HG03095 (cell line): ENCODE data around the gene LIPC.

Experiments used
- ATAC-seq: cut with Tn5 transposase; IDR thresholded peaks from one replicate; pipeline ENCODE4 v1.9.1; 2021; ENCODE audit warnings: moderate library complexity; ENCODE audit not compliant: unreplicated experiment

Gene LIPC

DNA sequence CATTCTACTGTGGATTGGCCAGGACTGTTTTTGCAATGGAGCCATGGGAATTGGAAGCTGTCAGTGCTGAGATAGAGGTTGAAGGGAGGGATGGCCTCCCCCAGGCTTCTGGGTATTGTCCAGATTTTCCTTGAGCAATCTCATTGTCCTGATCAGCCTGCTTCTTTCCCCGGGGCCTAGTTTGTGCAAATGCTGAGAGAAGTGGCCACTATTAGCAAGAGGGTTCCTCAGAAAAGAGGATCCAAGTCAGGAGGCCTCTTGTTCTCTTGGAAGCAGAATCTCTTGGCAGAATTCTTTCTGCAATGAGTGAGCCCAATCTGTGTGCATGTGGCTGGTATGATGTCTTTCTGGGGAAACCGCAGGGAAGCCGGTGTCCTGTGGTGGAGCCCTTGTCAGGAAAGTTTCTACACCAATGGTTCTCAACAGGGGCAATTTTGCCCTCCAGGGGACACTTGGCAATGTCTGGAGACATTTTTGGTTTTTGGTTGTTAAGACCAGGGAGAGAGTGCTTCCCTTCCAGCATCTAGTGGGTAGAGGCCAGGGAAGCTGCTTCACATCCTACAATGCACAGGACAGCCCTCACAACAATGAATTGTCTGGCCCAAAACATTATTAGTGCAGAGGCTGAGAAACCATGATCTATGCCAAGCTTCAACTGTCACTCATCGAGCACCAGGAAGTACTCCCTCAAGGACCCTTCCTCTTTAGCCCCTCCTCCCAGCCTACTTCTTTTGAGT, 2.0 kb downstream of the LIPC start:
- no peak for ATAC-seq

DNA sequence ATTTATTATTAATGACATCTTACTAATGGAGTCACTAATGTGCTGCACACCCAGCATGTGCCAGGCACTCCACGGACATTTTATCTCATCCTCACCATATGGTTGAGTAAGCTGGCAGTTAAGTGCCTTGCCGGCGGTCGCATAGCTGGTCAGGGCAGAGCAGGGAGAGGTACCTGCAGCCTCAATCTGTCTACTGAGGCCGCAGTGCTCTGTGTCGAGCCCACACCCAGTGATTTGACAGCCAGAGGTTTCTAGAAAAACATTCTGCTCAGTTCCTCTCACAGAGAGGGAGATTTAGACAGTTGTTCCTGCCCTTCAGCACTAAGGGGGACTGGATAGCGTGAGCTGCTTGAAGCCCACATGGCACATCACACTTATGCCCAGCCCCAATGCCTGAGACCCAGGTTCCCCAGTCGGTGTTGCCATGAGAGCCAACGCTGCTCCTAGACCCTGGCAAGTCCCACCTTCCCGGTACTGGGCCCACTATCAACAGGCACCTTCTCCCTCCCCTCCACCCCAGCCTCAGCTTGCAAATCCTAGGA, 2.6 kb downstream of the LIPC start:
- no peak for ATAC-seq

GRCh38 chr15:58436552-58436951, 4.8 kb downstream of the LIPC start:
- no peak for ATAC-seq

DNA sequence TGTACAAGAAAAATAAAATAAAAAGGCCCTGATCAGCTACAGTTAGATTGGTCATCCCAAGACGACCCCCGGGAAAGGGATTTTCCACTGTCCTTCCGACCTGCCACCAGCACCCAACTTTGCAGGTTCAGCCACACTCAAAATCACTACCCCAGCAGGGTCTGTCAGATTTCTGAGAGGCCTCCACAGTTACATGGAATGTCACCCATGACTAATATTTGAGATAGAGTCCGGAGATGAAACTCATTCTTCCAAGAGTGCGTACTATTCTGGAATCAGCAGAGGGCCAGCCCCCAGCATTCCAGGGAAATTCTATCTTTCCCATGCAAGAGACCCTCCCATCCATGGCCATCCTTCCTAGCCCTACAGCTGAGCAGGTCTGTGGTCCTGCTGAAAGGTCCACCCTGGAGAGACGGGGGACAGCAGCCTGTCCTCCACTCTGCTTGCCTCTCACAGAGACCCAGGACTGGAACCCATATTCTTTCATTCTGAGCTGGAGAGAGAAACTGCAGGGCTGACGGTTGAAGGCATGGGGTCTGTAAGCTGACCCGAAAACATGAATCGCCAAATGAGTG, 5.8 kb downstream of the LIPC start:
- ATAC-seq: no peak

DNA sequence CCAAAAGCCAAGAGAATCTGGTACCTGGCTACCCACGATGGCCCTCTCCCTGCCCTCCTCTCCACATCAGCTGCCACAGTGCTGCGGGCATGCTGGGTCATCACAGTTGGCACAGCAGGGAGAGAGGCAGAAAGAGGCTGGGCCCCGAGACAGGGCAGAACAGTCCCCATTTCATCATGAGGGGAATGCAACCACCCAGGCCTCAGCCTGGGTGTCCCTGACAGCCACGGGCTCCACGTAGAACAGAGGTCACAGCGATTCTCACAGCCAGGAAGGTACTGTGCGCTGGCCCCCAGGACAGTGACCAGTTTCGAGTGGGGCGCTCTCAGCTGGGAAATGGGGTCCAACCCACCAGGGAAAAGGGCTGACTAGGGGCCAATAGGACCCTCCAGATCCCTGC, 6.3 kb downstream of the LIPC start:
- no peak for ATAC-seq

DNA sequence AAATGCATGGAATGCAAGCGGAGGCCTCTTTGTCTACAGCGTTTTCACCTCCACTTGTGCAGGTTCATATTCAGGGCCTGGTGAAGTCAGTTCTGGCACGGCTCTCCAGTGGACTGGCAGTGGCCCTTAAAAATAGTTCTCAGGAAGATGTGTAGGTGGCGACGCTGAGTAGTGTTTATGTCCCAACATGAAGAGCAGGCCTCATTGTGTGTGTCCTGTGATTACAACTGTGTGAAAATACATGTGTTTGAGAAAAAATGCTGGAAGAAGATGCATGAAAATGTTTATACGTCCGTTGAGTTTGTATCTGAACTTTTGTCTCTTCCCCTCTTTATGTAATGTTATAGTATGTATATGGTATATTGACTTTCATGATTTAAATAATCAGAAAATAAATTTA, 7.2 kb downstream of the LIPC start:
- ATAC-seq: no peak

- ATAC-seq: no peak
Observed at GRCh38 chr15:58440158-58440910, 8.5 kb downstream of the LIPC start.

- no peak for ATAC-seq
Observed at GRCh38 chr15:58440922-58441321, 9.1 kb downstream of the LIPC start.

DNA sequence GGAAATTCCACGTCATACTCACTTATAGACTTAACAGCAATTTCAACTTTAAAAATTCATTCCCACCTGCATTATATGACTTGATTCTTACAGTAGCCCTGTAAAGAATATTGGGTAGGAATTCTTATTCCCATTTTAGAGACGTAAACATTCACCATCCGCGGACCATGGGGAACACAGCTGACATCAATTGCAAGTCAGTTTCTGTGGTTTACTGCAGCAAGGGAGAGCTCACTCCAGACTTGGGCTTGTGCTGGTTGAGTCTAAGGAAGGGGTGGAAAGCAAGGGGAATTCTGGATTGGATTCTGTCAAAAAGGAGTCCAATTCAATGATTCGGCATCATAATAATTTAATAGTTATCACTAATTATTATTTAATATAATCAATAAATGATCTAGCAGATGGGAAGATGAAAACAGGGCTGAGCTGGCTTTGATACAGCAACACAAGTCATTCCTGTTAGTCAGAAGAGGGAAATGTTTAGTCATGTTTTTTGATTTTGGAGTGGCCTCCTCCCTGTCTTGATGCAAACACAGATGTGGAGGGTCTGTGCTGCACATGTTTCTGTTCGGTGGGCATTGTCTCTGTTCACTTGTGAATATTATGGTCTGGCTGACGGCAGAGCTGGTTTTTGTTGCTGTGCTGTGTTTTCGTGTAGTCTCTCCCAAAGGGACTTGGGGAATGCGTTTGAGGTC, 9.7 kb downstream of the LIPC start:
- ATAC-seq: no peak

- no peak for ATAC-seq
Observed at GRCh38 chr15:58442122-58442521, 10.3 kb downstream of the LIPC start.

GRCh38 chr15:58443308-58443707, 11.5 kb downstream of the LIPC start:
- ATAC-seq: no peak

GRCh38 chr15:58444056-58444455, 12.3 kb downstream of the LIPC start:
- no peak for ATAC-seq

DNA sequence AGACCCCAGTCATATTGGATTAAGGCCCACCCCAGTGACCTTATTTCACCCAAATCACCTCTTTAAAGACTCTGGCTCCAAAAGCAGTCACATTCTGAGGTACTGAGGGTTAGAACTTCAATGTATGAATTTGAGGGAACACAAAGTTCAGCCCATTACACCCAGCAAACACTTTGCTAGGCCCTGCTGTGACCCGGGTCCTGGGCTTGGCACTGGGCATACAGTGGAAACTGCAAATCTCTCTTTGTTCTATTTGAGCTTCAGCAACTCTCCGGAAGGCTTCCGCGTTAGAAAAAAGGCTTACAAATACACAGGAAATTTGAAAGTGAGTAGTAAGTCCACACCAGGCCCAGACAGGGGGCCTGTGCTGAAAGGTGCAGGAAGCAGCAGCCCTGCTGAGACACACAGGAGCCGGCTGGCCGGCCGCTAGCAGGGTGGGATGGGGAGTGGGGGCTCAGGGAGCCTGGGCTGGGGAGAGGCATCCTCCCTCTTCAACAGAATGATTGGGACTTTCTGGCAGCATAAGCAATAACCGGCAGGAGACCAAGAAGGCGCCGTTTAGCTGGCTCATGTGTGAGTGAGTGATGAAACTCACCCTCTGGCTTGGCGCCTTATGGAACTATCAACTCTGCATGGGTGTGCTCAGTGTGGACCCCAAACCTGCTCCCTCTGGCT, 13.0 kb downstream of the LIPC start:
- no peak for ATAC-seq

DNA sequence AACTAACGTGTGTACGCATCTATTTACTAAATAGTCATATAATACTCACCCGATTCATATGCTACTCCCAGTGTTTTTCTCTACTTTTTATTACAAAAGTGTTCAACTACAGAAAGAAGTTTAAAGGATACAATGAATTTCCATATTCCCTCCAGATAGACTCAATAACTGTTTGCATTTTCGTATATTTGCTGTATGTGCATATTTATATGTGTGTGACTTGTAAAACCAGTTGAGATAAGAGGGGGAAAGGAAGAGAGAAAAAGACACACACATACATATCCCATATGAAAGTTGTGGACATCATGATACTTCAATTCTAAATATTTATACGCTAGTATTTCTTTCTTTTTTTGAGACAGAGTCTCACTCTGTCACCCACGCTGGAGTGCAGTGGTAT, 14.1 kb downstream of the LIPC start:
- ATAC-seq: no peak

GRCh38 chr15:58446521-58446920, 14.7 kb downstream of the LIPC start:
- ATAC-seq: no peak

- no peak for ATAC-seq
Observed at GRCh38 chr15:58447271-58448010, 15.7 kb downstream of the LIPC start.

- no peak for ATAC-seq
Observed at GRCh38 chr15:58448331-58448730, 16.5 kb downstream of the LIPC start.

- ATAC-seq: no peak
Observed at GRCh38 chr15:58448906-58449305, 17.1 kb downstream of the LIPC start.

- ATAC-seq: no peak
Observed at GRCh38 chr15:58451826-58452225, 20.0 kb downstream of the LIPC start.

DNA sequence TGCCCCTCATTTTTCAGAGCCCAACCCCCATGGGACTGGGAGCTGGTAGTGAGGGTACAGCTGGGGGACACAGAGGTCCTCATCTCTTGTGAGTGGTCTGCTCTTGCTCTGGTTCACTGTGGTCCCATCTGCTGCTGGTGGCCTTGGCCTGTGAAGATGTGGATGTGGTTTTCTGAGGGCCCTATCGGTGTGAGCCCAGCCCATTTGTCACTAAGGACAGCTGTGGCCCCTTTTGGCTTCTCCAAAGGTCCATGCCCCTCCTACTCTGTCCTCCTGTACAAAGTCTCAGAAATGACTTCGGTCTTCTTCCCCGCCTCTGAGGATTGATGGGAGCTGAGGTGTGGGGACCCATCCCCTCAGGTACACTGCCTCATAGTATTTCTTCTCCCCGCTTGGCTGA, 21.0 kb downstream of the LIPC start:
- ATAC-seq: no peak
